ENCODE data around the gene MAGI2. TPM values are rescaled to one million over a fixed set of nuclear protein-coding genes. Genes with fewer than 3 reads are reported as not detected.

Gene MAGI2
- total RNA-seq, 1 donor from 2014 or later: 0.38 TPM

DNA sequence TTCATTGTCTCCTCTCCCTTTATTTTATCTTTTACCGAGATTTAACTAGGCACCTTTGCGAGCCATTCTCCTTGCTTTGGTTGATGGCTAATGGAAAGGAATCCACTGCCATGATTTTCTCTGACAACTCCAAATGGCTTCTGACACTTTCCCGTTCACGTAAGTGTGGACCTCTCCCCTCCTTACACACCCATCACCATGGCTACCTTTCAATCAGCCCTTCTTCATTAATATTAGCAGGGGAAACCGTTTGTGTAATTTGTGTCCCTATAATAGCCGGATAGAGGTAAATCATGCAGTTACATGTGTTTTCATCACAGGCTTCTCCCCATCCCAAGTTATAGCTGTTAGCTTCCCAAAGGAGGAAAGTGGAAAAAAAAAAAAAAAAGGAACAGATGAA is 767.3 kb downstream of the MAGI2 start:
- no peak overlapping the region for H3K27ac Mint-ChIP-seq
- DNase-seq (no peak), ATAC-seq (ENCODE audit: low read depth) (no peak)
- H3K9me3 Mint-ChIP-seq: peaks cover 2% of the 10 kb centered on the region
- ChIA-PET CTCF (no interaction called here), POLR2A (no interaction called here)
- H3K4me3 Mint-ChIP-seq: no peak overlapping the region
- H3K36me3 Mint-ChIP-seq (ENCODE audit: low read depth): no peaks in the 10 kb centered on the region
- H3K4me1 Mint-ChIP-seq: no peaks in the 10 kb centered on the region
- TF ChIP-seq, protein P1, sequence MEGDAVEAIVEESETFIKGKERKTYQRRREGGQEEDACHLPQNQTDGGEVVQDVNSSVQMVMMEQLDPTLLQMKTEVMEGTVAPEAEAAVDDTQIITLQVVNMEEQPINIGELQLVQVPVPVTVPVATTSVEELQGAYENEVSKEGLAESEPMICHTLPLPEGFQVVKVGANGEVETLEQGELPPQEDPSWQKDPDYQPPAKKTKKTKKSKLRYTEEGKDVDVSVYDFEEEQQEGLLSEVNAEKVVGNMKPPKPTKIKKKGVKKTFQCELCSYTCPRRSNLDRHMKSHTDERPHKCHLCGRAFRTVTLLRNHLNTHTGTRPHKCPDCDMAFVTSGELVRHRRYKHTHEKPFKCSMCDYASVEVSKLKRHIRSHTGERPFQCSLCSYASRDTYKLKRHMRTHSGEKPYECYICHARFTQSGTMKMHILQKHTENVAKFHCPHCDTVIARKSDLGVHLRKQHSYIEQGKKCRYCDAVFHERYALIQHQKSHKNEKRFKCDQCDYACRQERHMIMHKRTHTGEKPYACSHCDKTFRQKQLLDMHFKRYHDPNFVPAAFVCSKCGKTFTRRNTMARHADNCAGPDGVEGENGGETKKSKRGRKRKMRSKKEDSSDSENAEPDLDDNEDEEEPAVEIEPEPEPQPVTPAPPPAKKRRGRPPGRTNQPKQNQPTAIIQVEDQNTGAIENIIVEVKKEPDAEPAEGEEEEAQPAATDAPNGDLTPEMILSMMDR (IDR thresholded peaks at IDR 0.05): no peak
- no peaks in the 10 kb centered on the region for H3K27me3 Mint-ChIP-seq
- intact Hi-C loops (cut with micrococcal nuclease): no loop called here

- Mint-ChIP-seq H3K4me3 (no peak overlapping the region), H3K27me3 (no peaks in the 10 kb centered on the region), H3K4me1 (no peaks in the 10 kb centered on the region), H3K9me3 (peaks cover 2% of the 10 kb centered on the region), H3K27ac (no peak overlapping the region), H3K36me3 (ENCODE audit: low read depth) (no peaks in the 10 kb centered on the region)
- intact Hi-C loops (cut with micrococcal nuclease): no loop called here
- ChIA-PET CTCF (no interaction called here), POLR2A (no interaction called here)
- no peak for ATAC-seq (ENCODE audit: low read depth)
- DNase-seq: no peak
- TF ChIP-seq, protein P1 (IDR thresholded peaks at IDR 0.05): no peak
These were observed 769.3 kb downstream of the MAGI2 start for GRCh38 chr7:78684201-78684600.

GRCh38 chr7:78683566-78683965 is 769.9 kb downstream of the MAGI2 start:
- TF ChIP-seq, protein P1 (IDR thresholded peaks at IDR 0.05): no peak
- no peak overlapping the region for H3K4me3 Mint-ChIP-seq
- no peaks in the 10 kb centered on the region for H3K27me3 Mint-ChIP-seq
- peaks cover 2% of the 10 kb centered on the region for H3K9me3 Mint-ChIP-seq
- no peak overlapping the region for H3K27ac Mint-ChIP-seq
- no peak for DNase-seq
- intact Hi-C loops (cut with micrococcal nuclease): no loop called here
- ATAC-seq (ENCODE audit: low read depth): no peak
- ChIA-PET POLR2A (no interaction called here), CTCF (no interaction called here)
- H3K4me1 Mint-ChIP-seq: no peaks in the 10 kb centered on the region
- no peaks in the 10 kb centered on the region for H3K36me3 Mint-ChIP-seq (ENCODE audit: low read depth)

DNA sequence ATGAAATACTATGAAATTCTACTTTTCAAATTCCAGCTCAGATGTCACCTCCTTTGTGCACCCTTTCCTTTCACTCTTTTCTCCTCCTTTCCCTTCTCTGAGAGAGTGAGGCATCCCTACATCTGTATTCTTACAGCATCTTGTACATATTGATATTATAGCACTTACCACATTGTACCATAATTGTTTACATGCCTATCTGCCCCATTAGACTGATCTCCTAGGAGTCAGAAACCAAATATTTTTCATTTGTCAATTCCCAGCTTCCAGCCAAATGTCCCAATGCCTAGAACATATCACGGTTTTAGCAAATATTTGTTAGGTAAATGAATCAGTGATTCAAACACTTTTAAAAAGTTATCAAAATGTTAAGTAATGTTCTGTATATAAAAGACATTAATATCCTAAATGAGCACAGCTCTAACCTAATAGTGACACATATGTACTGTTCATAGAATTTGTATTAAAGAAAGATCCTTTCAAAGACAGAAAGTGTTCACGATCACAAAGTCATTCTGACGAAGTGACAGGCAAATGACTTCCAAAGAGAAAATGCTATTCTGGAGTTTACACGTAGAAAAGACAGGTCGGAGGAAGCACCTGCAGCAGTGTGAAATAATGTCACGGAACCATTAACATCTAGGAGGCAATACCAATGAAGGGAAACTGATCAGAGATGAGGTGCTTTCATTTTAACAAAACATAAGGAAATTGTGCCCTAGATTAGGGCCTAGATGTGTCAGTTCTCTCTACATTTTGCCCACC is 774.2 kb downstream of the MAGI2 start:
- H3K9me3 Mint-ChIP-seq: peaks cover 2% of the 10 kb centered on the region
- no peak for DNase-seq
- H3K27me3 Mint-ChIP-seq: no peaks in the 10 kb centered on the region
- TF ChIP-seq, protein P1 (IDR thresholded peaks at IDR 0.05): no peak
- no peak overlapping the region for H3K27ac Mint-ChIP-seq
- POLR2A ChIA-PET: no interaction called here
- no peaks in the 10 kb centered on the region for H3K36me3 Mint-ChIP-seq (ENCODE audit: low read depth)
- intact Hi-C loops (cut with micrococcal nuclease): no loop called here
- ATAC-seq (ENCODE audit: low read depth): no peak
- CTCF ChIA-PET: no interaction called here
- no peaks in the 10 kb centered on the region for H3K4me1 Mint-ChIP-seq
- H3K4me3 Mint-ChIP-seq: no peak overlapping the region

DNA sequence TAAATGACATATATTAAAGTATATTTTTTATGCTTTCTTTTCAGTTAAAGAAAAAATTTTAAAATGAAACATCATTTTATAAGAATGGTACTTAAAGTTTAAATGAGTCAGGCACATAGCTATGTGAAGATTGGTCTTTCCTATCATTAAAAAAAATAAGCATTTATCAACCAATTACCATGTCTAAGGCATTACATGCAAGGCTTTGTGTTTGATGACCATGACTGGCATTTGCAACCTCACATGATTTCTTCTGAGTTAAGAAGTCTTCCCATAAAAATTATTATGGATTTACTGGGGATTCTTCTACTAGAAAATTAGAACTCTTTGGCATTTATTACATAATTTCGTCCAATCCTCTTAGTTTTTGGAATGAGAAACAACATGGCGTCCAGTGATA is 776.1 kb downstream of the MAGI2 start:
- Mint-ChIP-seq H3K27me3 (no peaks in the 10 kb centered on the region), H3K4me1 (no peaks in the 10 kb centered on the region), H3K36me3 (ENCODE audit: low read depth) (no peaks in the 10 kb centered on the region), H3K9me3 (peaks cover 2% of the 10 kb centered on the region), H3K27ac (no peak overlapping the region), H3K4me3 (no peak overlapping the region)
- CTCF ChIA-PET: no interaction called here
- POLR2A ChIA-PET: no interaction called here
- ATAC-seq (ENCODE audit: low read depth): no peak
- intact Hi-C loops (cut with micrococcal nuclease): no loop called here
- no peak for DNase-seq
- TF ChIP-seq, protein P1 (IDR thresholded peaks at IDR 0.05): no peak

Data from activated B cell treated with CpG ODN at 0.5 μM for 24 hours (primary cell).